ENCODE measurements around the gene EMB.

DNA sequence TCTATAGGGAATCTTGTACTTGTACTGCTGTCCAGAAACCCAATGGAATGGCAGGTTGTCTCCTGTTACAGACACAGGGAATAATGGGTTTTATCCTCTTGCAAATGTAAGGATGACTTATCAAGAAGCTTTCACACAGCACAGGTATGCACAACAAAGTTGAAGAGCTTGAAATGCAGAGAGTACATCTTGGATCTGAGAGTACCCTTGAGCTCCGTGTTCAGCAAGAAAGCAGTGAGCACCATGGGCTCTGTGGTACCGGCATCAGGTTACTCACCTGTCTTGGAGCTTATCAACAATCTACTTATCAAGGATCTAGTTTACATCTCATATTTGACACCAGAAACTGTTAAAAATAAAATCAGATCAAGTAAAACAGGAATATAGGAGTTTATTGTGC is 22.0 kb upstream of the EMB start:
- TF ChIP-seq CTCF (IDR thresholded peaks at IDR 0.05) (no peak), POLR2A (IDR thresholded peaks at IDR 0.05) (no peak)
